DMS79 (cell line): Measurements from ENCODE around the gene DYNLT3.

Experiments
- DNase-seq: peaks from one replicate; lab custom pipeline; 2025; lab: John Stamatoyannopoulos, UW

DYNLT3 gene

GRCh38 chrX:37844622-37845021 is 2.7 kb downstream of the DYNLT3 start:
- no peak for DNase-seq

- no peak for DNase-seq
Measured at GRCh38 chrX:37840931-37841330, 6.4 kb downstream of the DYNLT3 start.

- DNase-seq, result no peak
Measured at GRCh38 chrX:37834937-37835336, 12.4 kb downstream of the DYNLT3 start.

- no peak for DNase-seq
Measured at GRCh38 chrX:37830371-37830770, 17.0 kb downstream of the DYNLT3 start.

- DNase-seq, result no peak
Measured at GRCh38 chrX:37829721-37830120, 17.6 kb downstream of the DYNLT3 start.

GRCh38 chrX:37825215-37825842 is 22.0 kb downstream of the DYNLT3 start:
- DNase-seq, result no peak

GRCh38 chrX:37824491-37825214 is 22.7 kb downstream of the DYNLT3 start:
- no peak for DNase-seq

- no peak for DNase-seq
Measured at GRCh38 chrX:37820646-37821045, 26.7 kb downstream of the DYNLT3 start.

GRCh38 chrX:37818031-37818430 is 29.3 kb downstream of the DYNLT3 start:
- DNase-seq, result no peak

- DNase-seq, result no peak
Measured at GRCh38 chrX:37817579-37817978, 29.8 kb downstream of the DYNLT3 start.

- DNase-seq, result no peak
Measured at GRCh38 chrX:37817176-37817575, 30.2 kb downstream of the DYNLT3 start.

GRCh38 chrX:37816766-37817165 is 30.6 kb downstream of the DYNLT3 start:
- no peak for DNase-seq

GRCh38 chrX:37815366-37815765 is 32.0 kb downstream of the DYNLT3 start:
- no peak for DNase-seq

GRCh38 chrX:37813570-37813969 is 33.8 kb downstream of the DYNLT3 start:
- no peak for DNase-seq

- DNase-seq, result no peak
Measured at GRCh38 chrX:37812110-37812509, 35.3 kb downstream of the DYNLT3 start.

- no peak for DNase-seq
Measured at GRCh38 chrX:37809970-37810369, 37.4 kb downstream of the DYNLT3 start.

GRCh38 chrX:37803057-37803456 is 44.3 kb downstream of the DYNLT3 start:
- DNase-seq, result no peak

GRCh38 chrX:37802028-37802427 is 45.3 kb downstream of the DYNLT3 start:
- no peak for DNase-seq

- no peak for DNase-seq
Measured at GRCh38 chrX:37800717-37801116, 46.7 kb downstream of the DYNLT3 start.

GRCh38 chrX:37799936-37800335 is 47.4 kb downstream of the DYNLT3 start:
- no peak for DNase-seq

- no peak for DNase-seq
Measured at GRCh38 chrX:37796805-37797204, 50.6 kb downstream of the DYNLT3 start.

GRCh38 chrX:37796310-37796709 is 51.1 kb downstream of the DYNLT3 start:
- DNase-seq, result no peak
